ENCODE results near the gene MEI4. TPM values are rescaled to one million over a fixed set of nuclear protein-coding genes. Genes with fewer than 3 reads are reported as not detected.

The MEI4 gene
- total RNA-seq, 1 experiment from 2014 or later: 0.20 TPM

DNA sequence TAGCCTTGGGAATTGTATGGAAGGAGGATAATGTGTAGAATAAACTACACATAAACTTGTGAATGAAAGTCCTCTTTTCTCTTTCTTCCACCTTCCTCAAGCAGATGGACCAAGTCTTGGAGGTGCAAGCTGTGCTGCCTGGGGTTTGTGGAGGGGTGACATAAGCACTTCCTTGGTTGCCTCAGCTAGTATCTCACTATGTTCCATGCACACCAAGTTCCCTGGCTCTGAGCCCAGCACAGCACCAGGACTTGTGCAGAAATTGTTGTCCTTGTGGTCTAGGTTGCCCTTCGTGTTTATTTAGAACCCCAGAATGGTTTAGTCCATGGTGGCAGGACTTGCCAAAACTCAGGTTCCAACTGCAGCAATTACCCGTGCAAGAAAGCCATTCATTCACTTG, 110.3 kb downstream of the MEI4 start:
- Mint-ChIP-seq H3K36me3 (no peaks in the 10 kb centered on the region), H3K4me3 (no peak overlapping the region), H3K27ac (no peak overlapping the region), H3K4me1 (no peaks in the 10 kb centered on the region), H3K9me3 (no peaks in the 10 kb centered on the region), H3K27me3 (ENCODE audit: low read depth) (no peaks in the 10 kb centered on the region)
- CTCF ChIA-PET: no interaction called here
- no peak for ATAC-seq
- TF ChIP-seq IRF2 (CRISPR knock-in tag; IDR thresholded peaks at IDR 0.05; ENCODE audit: borderline replicate concordance, low read depth) (no peak), ELF4 (CRISPR knock-in tag; IDR thresholded peaks at IDR 0.05; ENCODE audit: low read depth) (no peak), ZNF423 (CRISPR knock-in tag; IDR thresholded peaks at IDR 0.05) (no peak), STAT6 (CRISPR knock-in tag; conservative IDR thresholded peaks at IDR 0.05; ENCODE audit: low read depth) (no peak), CREB1 (CRISPR knock-in tag; IDR thresholded peaks at IDR 0.05) (no peak), GTF2I (CRISPR knock-in tag; conservative IDR thresholded peaks at IDR 0.05) (no peak), NFATC4 (CRISPR knock-in tag; IDR thresholded peaks at IDR 0.05) (no peak), IRF1 (CRISPR knock-in tag; IDR thresholded peaks at IDR 0.05) (no peak), AR (CRISPR knock-in tag; IDR thresholded peaks at IDR 0.05) (no peak), USF1 (CRISPR knock-in tag; IDR thresholded peaks at IDR 0.05) (no peak), ESRRA (CRISPR knock-in tag; IDR thresholded peaks at IDR 0.05; ENCODE audit: borderline replicate concordance) (no peak), SP1 (CRISPR knock-in tag; conservative IDR thresholded peaks at IDR 0.05) (no peak), NFE2L1 (CRISPR knock-in tag; IDR thresholded peaks at IDR 0.05) (no peak), FOXK1 (CRISPR knock-in tag; IDR thresholded peaks at IDR 0.05) (no peak), ZNF532 (CRISPR knock-in tag; IDR thresholded peaks at IDR 0.05; ENCODE audit: borderline replicate concordance) (no peak), ERG (CRISPR knock-in tag; IDR thresholded peaks at IDR 0.05) (no peak), ZBTB21 (CRISPR knock-in tag; IDR thresholded peaks at IDR 0.05; ENCODE audit: borderline replicate concordance) (no peak)
- TF ChIP-seq, protein P1, sequence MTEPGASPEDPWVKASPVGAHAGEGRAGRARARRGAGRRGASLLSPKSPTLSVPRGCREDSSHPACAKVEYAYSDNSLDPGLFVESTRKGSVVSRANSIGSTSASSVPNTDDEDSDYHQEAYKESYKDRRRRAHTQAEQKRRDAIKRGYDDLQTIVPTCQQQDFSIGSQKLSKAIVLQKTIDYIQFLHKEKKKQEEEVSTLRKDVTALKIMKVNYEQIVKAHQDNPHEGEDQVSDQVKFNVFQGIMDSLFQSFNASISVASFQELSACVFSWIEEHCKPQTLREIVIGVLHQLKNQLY (CRISPR knock-in tag; IDR thresholded peaks at IDR 0.05): no peak
- TF ChIP-seq, protein P2, sequence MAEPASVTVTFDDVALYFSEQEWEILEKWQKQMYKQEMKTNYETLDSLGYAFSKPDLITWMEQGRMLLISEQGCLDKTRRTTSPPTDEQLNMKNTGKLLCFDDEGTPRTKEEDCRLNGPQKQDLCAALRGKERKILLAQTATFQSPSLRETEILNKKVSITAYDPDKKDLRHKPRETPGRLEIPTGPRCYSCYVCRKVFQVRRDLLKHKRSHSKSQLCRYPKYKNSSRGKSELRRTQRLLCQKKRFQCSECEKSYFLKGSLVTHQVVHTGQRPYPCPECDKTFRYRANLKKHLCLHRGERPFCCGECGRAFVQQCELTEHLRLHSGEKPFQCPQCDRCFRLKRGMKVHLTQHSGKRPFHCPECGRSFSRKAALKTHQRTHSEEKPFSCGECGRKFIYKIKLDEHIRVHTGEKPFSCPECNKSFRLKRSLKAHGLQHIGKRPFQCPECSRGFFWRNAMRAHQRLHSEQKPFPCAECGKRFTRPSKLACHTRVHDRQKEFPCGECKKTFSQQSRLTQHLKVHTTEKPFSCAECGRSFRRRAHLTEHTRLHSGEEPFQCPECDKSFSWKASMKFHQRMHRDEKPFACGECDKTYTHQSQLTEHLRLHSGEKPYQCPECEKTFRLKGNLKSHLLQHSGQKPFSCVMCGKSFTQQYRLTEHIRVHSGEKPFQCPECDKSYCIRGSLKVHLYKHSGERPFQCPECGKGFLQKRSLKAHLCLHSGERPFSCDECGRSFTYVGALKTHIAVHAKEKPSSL (CRISPR knock-in tag; conservative IDR thresholded peaks at IDR 0.05): no peak
- POLR2A ChIA-PET: no interaction called here
- DNase-seq (ENCODE audit: low spot score): no peak

Measured in WTC11 (cell line).